NCI-H2081 treated with DMSO at 0.1 percent for 48 hours (cell line): ENCODE data around the gene ELAVL1.
A peak's percentile ranks its signal among the peaks of the same experiment; 100 is the strongest.
"Not testable (repeated sequence)": the region's sequence is repeated elsewhere in the genome, so short reads cannot be mapped to it uniquely, and the experiment has no call there.

Experiments used
- DNase-seq: peaks from one replicate; lab custom pipeline; 2025; lab: John Stamatoyannopoulos, UW

Gene ELAVL1

GRCh38 chr19:8005534-8006256 lies at the start of gene ELAVL1:
ELAVL1 (minus strand) TSS chr19:8005641; CDS start chr19:7991815, 13,826 bp downstream.
- DNase-seq = peak; percentile 11

GRCh38 chr19:8054169-8054568 lies 48.7 kb upstream of the ELAVL1 start:
- no peak for DNase-seq

GRCh38 chr19:8052464-8052859 lies 47.0 kb upstream of the ELAVL1 start, which contains the start of gene CCL25:
CCL25 (plus strand) TSS chr19:8052760; CDS start chr19:8053050, 290 bp downstream.
- no peak for DNase-seq

GRCh38 chr19:8050274-8051096 lies 45.0 kb upstream of the ELAVL1 start:
- DNase-seq = no peak

GRCh38 chr19:8046569-8047165 lies 41.2 kb upstream of the ELAVL1 start:
- DNase-seq = no peak

GRCh38 chr19:8045872-8046568 lies 40.6 kb upstream of the ELAVL1 start:
- DNase-seq = no peak

- no peak for DNase-seq
These were observed 38.6 kb upstream of the ELAVL1 start for GRCh38 chr19:8044018-8044417.

- no peak for DNase-seq
These were observed 37.5 kb upstream of the ELAVL1 start for GRCh38 chr19:8042900-8043299.

GRCh38 chr19:8041531-8041931 lies 36.1 kb upstream of the ELAVL1 start:
- DNase-seq = no peak

GRCh38 chr19:8039231-8039630 lies 33.8 kb upstream of the ELAVL1 start:
- no peak for DNase-seq

GRCh38 chr19:8038815-8039214 lies 33.4 kb upstream of the ELAVL1 start:
- DNase-seq = no peak

- no peak for DNase-seq
These were observed 31.1 kb upstream of the ELAVL1 start for GRCh38 chr19:8036434-8037099.

GRCh38 chr19:8034178-8034525 lies 28.7 kb upstream of the ELAVL1 start:
- DNase-seq = no peak

- DNase-seq = not testable (repeated sequence)
These were observed 28.1 kb upstream of the ELAVL1 start for GRCh38 chr19:8033287-8034177.

- no peak for DNase-seq
These were observed 25.5 kb upstream of the ELAVL1 start for GRCh38 chr19:8030960-8031359.

GRCh38 chr19:8028951-8029491 lies 23.6 kb upstream of the ELAVL1 start:
- no peak for DNase-seq

- DNase-seq = no peak
These were observed 19.9 kb upstream of the ELAVL1 start for GRCh38 chr19:8025316-8025715.

GRCh38 chr19:8024256-8024655 lies 18.8 kb upstream of the ELAVL1 start:
- DNase-seq = not testable (repeated sequence)

- DNase-seq = no peak
These were observed 17.9 kb upstream of the ELAVL1 start for GRCh38 chr19:8023371-8023770.

GRCh38 chr19:8022275-8022674 lies 16.8 kb upstream of the ELAVL1 start:
- no peak for DNase-seq
